SU-DHL-6 (cell line): Measurements from ENCODE around the gene NSD1.

ENCODE experiments used
- H2AFZ ChIP-seq: fragments of 200-600 bp; sonication (generic); 2 replicates; pipeline ENCODE4 v1.6.1; 2014; ENCODE audit warnings: low read depth, mild to moderate bottlenecking, moderate library complexity, mixed read lengths, antibody characterized with exemption, low read length; ENCODE audit not compliant: severe bottlenecking
- H3F3A ChIP-seq: fragments of 200-600 bp; shearing (Covaris generic); 2 replicates; pipeline ENCODE4 v1.6.0; 2016; ENCODE audit warnings: antibody characterized with exemption, mild to moderate bottlenecking; ENCODE audit not compliant: insufficient read depth
- H3K27ac ChIP-seq: fragments of 200-600 bp; sonication (generic); 2 replicates; pipeline ENCODE4 v1.5.1; 2016; ENCODE audit warnings: low read depth, mild to moderate bottlenecking, low read length, moderate library complexity, mixed read lengths
- H3K27me3 ChIP-seq: fragments of 200-600 bp; sonication (generic), shearing (Covaris generic); 2 replicates; pipeline ENCODE4 v1.6.0; 2014; ENCODE audit warnings: mild to moderate bottlenecking, low read length
- H3K36me3 ChIP-seq: fragments of 200-600 bp; sonication (generic); 2 replicates; pipeline ENCODE4 v1.6.1; 2014; ENCODE audit warnings: mild to moderate bottlenecking, low read length, mixed read lengths
- H3K4me2 ChIP-seq: fragments of 300-600, 200-600 bp; shearing (Covaris generic), sonication (generic); 2 replicates; pipeline ENCODE4 v1.6.0; 2014; ENCODE audit warnings: low read length, low read depth, mild to moderate bottlenecking; ENCODE audit not compliant: poor library complexity, severe bottlenecking
- H3K4me3 ChIP-seq: fragments of 200-600 bp; sonication (generic); 2 replicates; pipeline ENCODE4 v1.5.1; 2014; ENCODE audit warnings: antibody characterized with exemption, low read length, mild to moderate bottlenecking, mixed read lengths; ENCODE audit not compliant: insufficient read depth, poor library complexity, severe bottlenecking
- H3K79me2 ChIP-seq: fragments of 200-600 bp; sonication (generic); 2 replicates; pipeline ENCODE4 v1.6.1; 2014; ENCODE audit warnings: mild to moderate bottlenecking, low read length, moderate library complexity; ENCODE audit not compliant: insufficient read depth
- H3K9ac ChIP-seq: fragments of 200-600 bp; sonication (generic); 2 replicates; pipeline ENCODE4 v1.7.0; 2014; ENCODE audit warnings: mild to moderate bottlenecking, low read length
- H3K9me2 ChIP-seq: fragments of 200-600 bp; sonication (generic); replicated peaks from 2 replicates; pipeline ENCODE4 v1.6.1; 2014; ENCODE audit warnings: low read length; ENCODE audit not compliant: insufficient read depth
- H3K9me3 ChIP-seq: fragments of 200-600 bp; sonication (generic); 2 replicates; pipeline ENCODE4 v1.6.1; 2014; ENCODE audit warnings: low read length, mixed read lengths; ENCODE audit not compliant: insufficient read depth
- H4K20me1 ChIP-seq: fragments of 200-600 bp; sonication (generic); 2 replicates; pipeline ENCODE4 v1.6.1; 2014; ENCODE audit warnings: low read depth, mild to moderate bottlenecking, antibody characterized with exemption, low read length, moderate library complexity, mixed read lengths
- EZH2phosphoT487 ChIP-seq: fragments of 200-600 bp; sonication (generic), shearing (Covaris generic); conservative IDR thresholded peaks from 2 replicates; pipeline ENCODE4 v1.6.1; 2018; ENCODE audit warnings: mild to moderate bottlenecking, antibody characterized with exemption, low read length, moderate library complexity, mixed read lengths
- TF ChIP-seq, protein P1 (sequence below): fragments of 200-600 bp; sonication (generic); IDR thresholded peaks from one replicate; pipeline ENCODE4 v1.5.1; 2017; ENCODE audit warnings: antibody characterized with exemption, mild to moderate bottlenecking, low read length, moderate library complexity; ENCODE audit not compliant: insufficient read depth, poor library complexity, severe bottlenecking

The NSD1 gene

DNA sequence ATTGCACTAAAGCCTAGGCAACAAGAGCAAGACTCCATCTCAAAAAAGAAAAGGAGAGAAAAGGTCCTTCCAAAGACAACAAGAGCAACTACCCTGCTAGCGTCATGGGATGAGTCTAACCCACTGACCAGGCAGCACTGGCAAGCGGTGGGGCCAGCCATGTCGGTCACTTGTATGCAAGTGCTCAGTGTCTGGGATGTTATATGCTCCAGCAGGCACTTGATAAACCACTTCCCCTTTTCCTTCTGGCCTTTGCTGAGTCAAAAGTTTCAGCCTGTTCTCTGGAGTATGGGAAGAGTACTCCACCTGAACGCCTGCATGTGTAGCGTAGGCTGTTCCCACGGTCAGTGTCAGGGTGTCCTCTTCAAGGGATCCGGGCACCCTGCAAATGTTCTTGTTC lies 187.3 kb downstream of the NSD1 start:
- H2AFZ ChIP-seq, result no peak overlapping the region
- H3K4me2 ChIP-seq, result no peak overlapping the region
- H4K20me1 ChIP-seq, result no peaks in the 10 kb centered on the region

DNA sequence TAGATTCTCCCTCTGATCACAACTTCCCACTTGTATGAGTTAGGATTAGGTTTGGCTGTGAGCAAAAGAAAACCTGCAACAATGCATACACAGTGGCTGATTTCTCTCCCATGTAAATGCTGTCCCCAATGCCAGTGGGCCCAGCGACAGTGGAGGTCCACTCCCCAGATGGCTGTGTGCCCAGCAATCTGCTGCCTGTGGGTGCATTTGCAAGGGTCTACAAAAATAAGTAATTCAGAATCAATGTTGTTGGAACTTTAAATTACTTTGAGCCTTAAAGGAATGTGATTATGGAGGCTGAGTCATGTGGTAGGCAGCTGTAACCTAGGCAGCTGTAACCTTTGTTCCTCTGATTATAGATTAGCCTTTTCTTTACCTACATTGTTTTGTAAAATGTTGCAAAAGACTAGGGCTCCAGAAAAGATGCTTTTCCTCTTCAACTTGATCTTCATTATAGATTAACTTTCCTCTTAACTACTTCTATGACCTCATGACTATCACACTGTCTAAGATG lies 192.4 kb downstream of the NSD1 start:
- Histone ChIP-seq H3K9ac (no peak overlapping the region), H3K4me3 (no peak overlapping the region), H4K20me1 (no peaks in the 10 kb centered on the region), H3K27me3 (no peaks in the 10 kb centered on the region), H2AFZ (no peak overlapping the region), H3K9me3 (no peaks in the 10 kb centered on the region), H3K9me2 (no peaks in the 10 kb centered on the region), H3K4me2 (no peak overlapping the region), H3F3A (no peaks in the 10 kb centered on the region; the same call in 1 of the 2 replicates), H3K79me2 (no peaks in the 10 kb centered on the region), H3K36me3 (no peaks in the 10 kb centered on the region), H3K27ac (no peak overlapping the region)
- TF ChIP-seq, protein P1, sequence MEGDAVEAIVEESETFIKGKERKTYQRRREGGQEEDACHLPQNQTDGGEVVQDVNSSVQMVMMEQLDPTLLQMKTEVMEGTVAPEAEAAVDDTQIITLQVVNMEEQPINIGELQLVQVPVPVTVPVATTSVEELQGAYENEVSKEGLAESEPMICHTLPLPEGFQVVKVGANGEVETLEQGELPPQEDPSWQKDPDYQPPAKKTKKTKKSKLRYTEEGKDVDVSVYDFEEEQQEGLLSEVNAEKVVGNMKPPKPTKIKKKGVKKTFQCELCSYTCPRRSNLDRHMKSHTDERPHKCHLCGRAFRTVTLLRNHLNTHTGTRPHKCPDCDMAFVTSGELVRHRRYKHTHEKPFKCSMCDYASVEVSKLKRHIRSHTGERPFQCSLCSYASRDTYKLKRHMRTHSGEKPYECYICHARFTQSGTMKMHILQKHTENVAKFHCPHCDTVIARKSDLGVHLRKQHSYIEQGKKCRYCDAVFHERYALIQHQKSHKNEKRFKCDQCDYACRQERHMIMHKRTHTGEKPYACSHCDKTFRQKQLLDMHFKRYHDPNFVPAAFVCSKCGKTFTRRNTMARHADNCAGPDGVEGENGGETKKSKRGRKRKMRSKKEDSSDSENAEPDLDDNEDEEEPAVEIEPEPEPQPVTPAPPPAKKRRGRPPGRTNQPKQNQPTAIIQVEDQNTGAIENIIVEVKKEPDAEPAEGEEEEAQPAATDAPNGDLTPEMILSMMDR, result no peak
- no peak for TF ChIP-seq EZH2phosphoT487

More for the DNA sequence above, 187.3 kb downstream of the NSD1 start:
- peaks cover 3% of the 10 kb centered on the region; the same call in 1 of the 2 replicates for H3F3A ChIP-seq
- H3K9me3 ChIP-seq, result peaks cover 7% of the 10 kb centered on the region; the same call in 1 of the 2 replicates
- H3K36me3 ChIP-seq, result no peaks in the 10 kb centered on the region
- no peaks in the 10 kb centered on the region for H3K9me2 ChIP-seq
- no peak overlapping the region for H3K4me3 ChIP-seq
- no peaks in the 10 kb centered on the region for H3K27me3 ChIP-seq
- no peak overlapping the region for H3K9ac ChIP-seq
- no peak overlapping the region for H3K27ac ChIP-seq
- H3K79me2 ChIP-seq, result no peaks in the 10 kb centered on the region
- no peak for TF ChIP-seq EZH2phosphoT487
- TF ChIP-seq, protein P1, result no peak

DNA sequence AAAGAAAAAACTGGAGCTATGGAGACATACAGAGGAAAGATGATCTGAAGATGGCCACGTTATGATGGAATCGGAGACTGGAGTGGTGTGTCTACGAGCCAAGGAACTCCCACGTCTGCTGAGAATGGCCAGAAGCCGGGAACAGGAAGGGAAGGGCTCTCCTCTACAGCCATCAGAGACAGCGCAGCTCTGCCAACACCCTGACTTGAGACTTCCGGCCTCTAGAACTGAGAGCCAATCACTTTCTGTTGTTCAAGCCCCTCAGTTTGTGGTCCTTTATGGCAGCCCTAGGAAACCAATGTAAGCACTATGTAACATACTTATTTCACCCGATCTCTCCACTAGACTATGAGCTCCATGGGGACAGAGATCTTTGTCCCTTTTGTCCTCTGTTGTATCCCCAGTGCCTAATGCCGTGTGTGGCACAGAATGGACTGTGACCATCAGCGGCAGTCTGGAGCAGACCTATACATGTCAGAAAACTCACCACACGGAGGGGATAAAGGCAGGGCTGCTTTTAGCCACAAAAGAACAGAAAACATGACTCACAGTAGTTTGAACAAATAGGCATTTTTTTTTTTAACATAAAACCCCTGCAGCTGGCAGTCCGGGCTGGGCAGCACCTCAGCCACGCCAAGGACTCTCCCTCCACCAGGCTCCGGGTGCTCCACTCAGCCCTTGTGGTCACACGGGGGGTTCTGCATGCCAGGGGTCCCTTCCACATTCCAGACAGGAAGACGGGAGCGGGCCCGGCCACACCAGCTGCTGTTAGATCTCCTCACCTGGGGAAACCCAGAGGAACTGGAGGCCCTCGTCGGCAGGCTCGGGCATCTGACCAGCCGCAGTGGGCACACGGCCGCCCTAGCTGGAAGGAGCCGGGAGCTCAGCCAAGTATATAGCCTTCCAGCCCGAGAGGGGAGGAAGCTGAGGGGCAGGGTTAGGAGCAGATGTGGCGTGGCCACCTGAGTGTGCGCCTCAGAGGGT lies 194.3 kb downstream of the NSD1 start:
- no peak overlapping the region for H3K9ac ChIP-seq
- no peak overlapping the region for H3K27ac ChIP-seq

More for the DNA sequence above, 194.3 kb downstream of the NSD1 start:
- TF ChIP-seq EZH2phosphoT487, result no peak
- TF ChIP-seq, protein P1, result no peak
- no peaks in the 10 kb centered on the region for H3K27me3 ChIP-seq
- H4K20me1 ChIP-seq, result no peaks in the 10 kb centered on the region
- no peak overlapping the region for H3K4me3 ChIP-seq
- no peak overlapping the region for H2AFZ ChIP-seq
- H3F3A ChIP-seq, result no peaks in the 10 kb centered on the region
- no peaks in the 10 kb centered on the region for H3K36me3 ChIP-seq
- H3K4me2 ChIP-seq, result no peak overlapping the region
- no peaks in the 10 kb centered on the region for H3K9me2 ChIP-seq
- no peaks in the 10 kb centered on the region for H3K79me2 ChIP-seq
- H3K9me3 ChIP-seq, result no peaks in the 10 kb centered on the region
